GM19099 (cell line): ENCODE results near the gene PRSS57.

Source experiments
- POLR2A ChIP-seq: IDR thresholded peaks from 3 replicates; pipeline ENCODE4 v1.6.1; 2011; ENCODE audit warnings: low read depth; ENCODE audit not compliant: insufficient read length; ENCODE audit errors: extremely low read depth

PRSS57 gene

DNA sequence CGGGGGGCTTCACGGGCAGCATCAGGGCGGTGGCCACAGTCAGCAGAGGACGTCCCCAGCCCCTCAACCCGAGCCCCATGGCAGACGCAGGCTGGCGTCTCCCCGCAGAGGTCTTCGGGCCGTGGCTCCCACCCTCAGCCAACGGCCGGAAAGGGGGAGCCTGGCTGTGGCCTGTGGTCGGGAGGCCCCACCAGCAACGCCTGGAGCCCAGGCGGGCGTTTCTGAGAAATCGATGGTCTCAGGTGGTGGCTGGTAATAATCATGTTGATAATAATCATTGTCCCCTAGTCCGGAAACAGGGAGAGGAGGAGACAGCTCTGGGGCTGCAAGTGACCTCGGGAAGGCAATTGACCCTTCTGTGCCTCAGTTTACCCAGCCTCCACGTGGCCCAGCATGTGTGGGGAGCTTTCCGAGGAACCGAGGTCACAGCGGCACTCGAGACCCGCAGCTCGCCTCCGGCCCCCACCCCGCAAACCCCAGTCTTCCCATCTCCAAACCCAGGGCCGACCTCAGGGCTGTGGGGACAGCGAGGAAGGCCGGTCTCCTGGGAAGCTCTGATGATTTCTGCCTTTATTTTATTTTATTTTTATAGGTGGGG is at the start of gene PRSS57:
PRSS57 (minus strand) TSS at position 101 of the 598 bp plus-strand sequence; CDS start at position 79, 22 bp downstream.
- TF ChIP-seq POLR2A, result no peak

DNA sequence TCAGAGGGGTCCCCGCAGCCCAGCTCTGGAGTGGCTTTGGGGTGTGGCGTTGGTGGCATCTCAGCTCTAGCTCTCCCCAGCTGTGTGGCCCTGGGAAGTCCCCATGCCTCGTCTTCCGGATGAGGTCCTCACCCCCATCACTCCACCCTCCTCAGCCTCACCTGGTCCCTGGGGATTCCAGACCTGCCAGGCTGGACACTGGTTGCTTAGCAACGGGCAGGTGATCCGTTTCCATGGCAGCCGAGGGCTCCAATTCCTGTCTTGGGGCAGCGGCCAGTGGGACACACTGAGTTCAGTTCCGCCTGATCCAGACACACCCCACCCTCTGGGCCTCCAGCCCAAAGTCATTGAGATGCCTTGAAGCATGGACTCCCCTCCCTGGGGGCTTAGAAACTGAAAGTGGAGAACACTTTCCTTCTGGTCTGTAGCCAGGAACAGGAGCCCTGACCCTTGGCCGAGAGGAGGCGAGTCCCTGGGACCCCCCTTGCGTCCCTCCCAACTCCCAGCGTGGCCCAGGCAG is 48.0 kb upstream of the PRSS57 start:
- no peak for TF ChIP-seq POLR2A

GRCh38 chr19:742540-743075 is 47.4 kb upstream of the PRSS57 start:
- TF ChIP-seq POLR2A, result no peak

DNA sequence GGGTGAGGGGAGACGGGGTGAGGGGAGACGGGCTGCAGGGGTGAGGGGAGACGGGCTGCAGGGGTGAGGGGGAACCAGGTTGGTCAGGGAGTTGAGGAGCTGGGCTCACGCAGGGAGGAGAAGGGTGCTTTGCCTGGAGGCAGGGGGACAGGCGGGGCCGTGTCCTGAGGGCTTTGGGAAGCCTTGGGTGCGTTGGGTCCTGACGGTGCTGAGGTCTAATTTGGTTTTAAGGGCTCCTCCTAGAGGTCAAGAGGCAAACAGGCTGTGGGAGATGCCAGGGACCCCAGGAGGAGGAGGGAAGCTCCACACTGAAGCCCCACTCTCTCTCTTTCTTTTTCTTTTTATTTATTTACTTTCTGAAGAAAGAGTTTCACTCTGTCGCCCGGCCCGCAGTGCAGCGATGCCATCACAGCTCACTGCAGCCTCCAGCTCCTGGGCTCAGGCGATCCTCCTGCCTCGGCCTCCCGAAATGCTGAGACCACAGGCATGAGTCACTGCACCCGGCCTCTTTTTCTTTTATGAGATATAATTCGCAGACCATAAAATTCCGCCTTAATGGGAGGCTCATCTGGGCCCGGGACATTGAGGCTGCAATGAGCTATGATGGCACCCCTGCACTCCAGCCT is 46.4 kb upstream of the PRSS57 start:
- no peak for TF ChIP-seq POLR2A

GRCh38 chr19:739998-740715 is 44.9 kb upstream of the PRSS57 start:
- TF ChIP-seq POLR2A, result no peak

GRCh38 chr19:738509-739128 is 43.4 kb upstream of the PRSS57 start:
- no peak for TF ChIP-seq POLR2A

GRCh38 chr19:737591-738093 is 42.4 kb upstream of the PRSS57 start:
- TF ChIP-seq POLR2A, result no peak

- no peak for TF ChIP-seq POLR2A
Observed at GRCh38 chr19:736125-736524, 40.9 kb upstream of the PRSS57 start.

DNA sequence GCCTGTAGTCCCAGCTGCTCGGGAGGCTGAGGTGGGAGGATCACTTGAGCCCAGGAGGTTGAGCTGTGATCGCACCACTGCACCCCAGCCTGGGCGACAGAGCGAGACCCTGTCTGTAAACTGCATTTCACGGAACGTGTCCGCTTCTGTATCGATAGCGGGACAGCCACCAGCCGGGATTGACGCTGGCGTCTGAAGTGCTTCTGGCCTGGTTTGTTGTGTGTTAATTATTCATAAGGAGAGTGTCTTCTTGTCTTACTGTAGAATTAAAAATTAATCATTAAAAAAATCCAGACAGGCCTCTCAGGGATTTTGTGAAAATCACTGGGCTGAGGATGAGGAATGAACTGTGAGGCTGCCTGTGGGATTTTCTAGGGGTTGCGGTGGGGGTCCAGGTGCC is 39.5 kb upstream of the PRSS57 start:
- no peak for TF ChIP-seq POLR2A

- no peak for TF ChIP-seq POLR2A
Observed at GRCh38 chr19:732148-733069, 37.2 kb upstream of the PRSS57 start.

DNA sequence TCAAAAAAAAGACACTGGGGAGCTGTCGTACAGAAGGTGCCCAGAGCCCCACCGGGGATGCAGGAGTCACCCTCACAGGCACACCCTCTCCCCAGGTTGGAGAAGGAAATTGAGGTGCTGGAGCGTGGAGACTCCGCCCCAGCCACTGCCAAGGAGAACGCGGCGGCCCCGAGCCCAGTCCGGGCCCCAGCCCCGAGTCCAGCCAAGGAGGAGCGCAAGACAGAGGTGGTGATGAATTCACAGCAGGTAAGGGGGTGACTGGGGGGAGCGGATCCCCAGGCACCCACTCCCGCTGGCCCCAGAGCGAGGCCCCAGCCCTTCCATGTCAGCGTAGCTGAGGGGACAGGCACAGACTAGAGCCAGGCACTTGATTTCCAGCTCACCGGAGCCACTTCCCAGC is 35.7 kb upstream of the PRSS57 start:
- TF ChIP-seq POLR2A, result no peak

DNA sequence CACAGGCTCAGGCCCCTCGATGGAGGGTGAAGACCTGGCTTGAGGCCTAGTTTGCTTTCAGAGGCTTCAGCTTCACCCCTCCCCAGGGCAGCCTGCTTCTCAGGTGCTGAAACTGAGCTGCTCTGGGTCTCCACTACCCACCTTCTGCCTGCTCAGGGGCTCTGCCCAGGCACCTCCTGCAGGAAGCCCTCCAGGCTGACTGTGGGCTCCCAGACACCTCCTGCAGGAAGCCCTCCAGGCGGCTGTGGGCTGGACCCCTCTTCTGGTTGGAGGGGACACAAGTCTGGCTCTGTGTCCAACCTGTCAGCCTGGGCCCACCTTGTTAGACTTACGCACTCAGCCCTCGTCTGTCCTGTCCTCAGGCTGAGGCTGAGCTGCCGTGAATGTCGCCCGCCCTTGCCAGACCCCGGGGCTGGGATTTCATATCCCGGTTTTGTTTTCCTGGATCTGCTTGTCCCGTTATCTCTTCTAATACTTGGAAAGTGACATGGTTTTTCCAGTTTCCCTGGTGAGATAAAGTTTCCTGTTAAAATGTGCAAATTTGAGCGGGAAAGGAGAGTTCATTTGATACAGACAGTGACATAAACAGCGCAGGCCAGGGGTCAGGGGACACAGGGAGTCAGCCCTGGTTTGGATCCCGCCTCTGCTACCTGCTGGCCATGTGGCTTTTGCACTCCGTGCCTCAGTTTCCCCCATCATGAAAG is 34.9 kb upstream of the PRSS57 start:
- TF ChIP-seq POLR2A, result no peak

- TF ChIP-seq POLR2A, result no peak
Observed at GRCh38 chr19:728011-728410, 32.8 kb upstream of the PRSS57 start.

GRCh38 chr19:726993-727956 is 32.0 kb upstream of the PRSS57 start:
- TF ChIP-seq POLR2A, result no peak
